H1 (cell line): ENCODE results near the gene COQ5. TPM values are rescaled to one million over a fixed set of nuclear protein-coding genes. Genes with fewer than 3 reads are reported as not detected.

ENCODE experiments used
- CTCF ChIA-PET: fragments of 300-600 bp; sonication (Branson Sonifier 250); formaldehyde crosslinking; loops from one replicate; lab custom pipeline; 2021; ENCODE audit not compliant: partially characterized antibody; lab: Charles Lee
- POLR2A ChIA-PET: fragments of 300-600 bp; sonication (Branson Sonifier 250); formaldehyde crosslinking; loops from one replicate; lab custom pipeline; 2021; ENCODE audit warnings: inconsistent platforms; ENCODE audit not compliant: partially characterized antibody; lab: Charles Lee
- DNase-seq, 2 experiments: peaks; one replicate each; pipeline versions ENCODE4 v3.0.0 to v3.0.0-alpha.2; 2010 to 2022; ENCODE audit warnings: low spot score in 2 of 2, low read depth in 1 of 2, mixed read lengths in 1 of 2
- FAIRE-seq: peaks from 2 replicates; lab custom pipeline; 2011; peaks lifted over from hg19 to GRCh38; lab: Jason Lieb, UNC
- H2AFZ ChIP-seq: 2 replicates; pipeline ENCODE4 v1.8.1; 2012; ENCODE audit warnings: low read length, inconsistent platforms
- H2AK5ac ChIP-seq: 2 replicates; pipeline ENCODE4 v1.6.1; 2013; ENCODE audit warnings: low read depth, low read length
- H2BK120ac ChIP-seq: replicated peaks from 2 replicates; pipeline ENCODE3; 2013; ENCODE audit warnings: low read depth, low read length, inconsistent platforms
- H2BK12ac ChIP-seq: 2 replicates; pipeline ENCODE4 v1.6.1; 2013; ENCODE audit warnings: low read depth, low read length
- H2BK15ac ChIP-seq: 2 replicates; pipeline ENCODE4 v1.6.1; 2013; ENCODE audit warnings: low read length
- H2BK20ac ChIP-seq: 2 replicates; pipeline ENCODE4 v1.6.1; 2013; ENCODE audit warnings: low read length
- H2BK5ac ChIP-seq: 2 replicates; pipeline ENCODE4 v1.6.1; 2013; ENCODE audit warnings: low read depth, low read length
- H3K14ac ChIP-seq: 2 replicates; pipeline ENCODE4 v1.6.1; 2013; ENCODE audit warnings: inconsistent platforms; ENCODE audit not compliant: insufficient read length
- H3K18ac ChIP-seq: 2 replicates; pipeline ENCODE4 v1.6.1; 2013; ENCODE audit warnings: low read length; ENCODE audit errors: extremely low read depth
- H3K23ac ChIP-seq: 2 replicates; pipeline ENCODE4 v1.6.1; 2013; ENCODE audit warnings: inconsistent platforms; ENCODE audit not compliant: insufficient read length
- H3K23me2 ChIP-seq: 2 replicates; pipeline ENCODE4 v1.6.1; 2013; ENCODE audit warnings: low read depth, low read length
- H3K27ac ChIP-seq: 2 replicates; pipeline ENCODE4 v1.6.1; 2011; ENCODE audit warnings: low read depth, low read length, inconsistent platforms
- H3K27me3 ChIP-seq, 4 experiments: replicated peaks in 1 of 4; 1 replicate in 1 of 4; 2 replicates in 3 of 4; pipeline versions ENCODE4 v1.6.1 to v1.8.1; 2011 to 2013; ENCODE audit warnings: low read length in 3 of 4, mild to moderate bottlenecking in 3 of 4, inconsistent platforms in 2 of 4, mixed read lengths in 2 of 4, moderate library complexity in 1 of 4; ENCODE audit not compliant: control insufficient read depth in 3 of 4, insufficient read depth in 3 of 4; ENCODE audit errors: extremely low read depth in 1 of 4
- H3K36me3 ChIP-seq, 4 experiments: 2 replicates each; pipeline versions ENCODE4 v1.6.1 to v1.8.1; 2011 to 2013; ENCODE audit warnings: mild to moderate bottlenecking in 4 of 4, low read length in 3 of 4, moderate library complexity in 2 of 4, control low read depth in 1 of 4, inconsistent platforms in 1 of 4; ENCODE audit not compliant: insufficient read depth in 4 of 4, control insufficient read depth in 2 of 4
- H3K4ac ChIP-seq: replicated peaks from 2 replicates; pipeline ENCODE3; 2013; ENCODE audit warnings: low read length, low read depth, mixed read lengths, inconsistent platforms; ENCODE audit not compliant: insufficient read length
- H3K4me1 ChIP-seq, 4 experiments: replicated peaks in 1 of 4; 1 replicate in 1 of 4; 2 replicates in 3 of 4; pipeline versions ENCODE4 v1.6.1 to v1.8.1; 2011 to 2013; ENCODE audit warnings: low read length in 3 of 4, inconsistent platforms in 2 of 4, mixed read lengths in 1 of 4; ENCODE audit not compliant: insufficient read depth in 4 of 4, control insufficient read depth in 3 of 4
- H3K4me2 ChIP-seq, 2 experiments: 2 replicates each; pipeline versions ENCODE4 v1.6.1 to v1.8.1; 2011 to 2013; ENCODE audit warnings: low read depth in 2 of 2, low read length in 2 of 2, control low read depth in 1 of 2, inconsistent platforms in 1 of 2, mild to moderate bottlenecking in 1 of 2; ENCODE audit not compliant: insufficient read depth in 1 of 2
- H3K4me3 ChIP-seq, 4 experiments: fragments of 200-600, 300-600 bp in 1 of 4; sonication (generic), shearing (Covaris generic), sonication (Bioruptor Twin) in 1 of 4; 2 replicates each; pipeline versions ENCODE4 v1.5.1 to v1.8.1; 2011 to 2016; ENCODE audit warnings: low read length in 4 of 4, low read depth in 3 of 4, control low read depth in 2 of 4, inconsistent platforms in 2 of 4, mild to moderate bottlenecking in 2 of 4, mixed read lengths in 1 of 4, moderate library complexity in 1 of 4; ENCODE audit not compliant: insufficient read depth in 2 of 4; ENCODE audit errors: extremely low read depth in 1 of 4
- H3K56ac ChIP-seq: replicated peaks from 2 replicates; pipeline ENCODE3; 2013; ENCODE audit warnings: low read depth, mild to moderate bottlenecking, mixed read lengths, low read length, inconsistent platforms; ENCODE audit not compliant: insufficient read length
- H3K79me1 ChIP-seq: 2 replicates; pipeline ENCODE4 v1.6.1; 2013; ENCODE audit warnings: low read depth, low read length, control low read depth
- H3K79me2 ChIP-seq, 2 experiments: 2 replicates each; pipeline versions ENCODE4 v1.6.1 to v1.8.1; 2012 to 2013; ENCODE audit warnings: low read length in 2 of 2, mild to moderate bottlenecking in 2 of 2, inconsistent platforms in 1 of 2; ENCODE audit not compliant: insufficient read depth in 2 of 2, control insufficient read depth in 1 of 2
- H3K9ac ChIP-seq, 4 experiments: replicated peaks in 1 of 4; 1 replicate in 1 of 4; 2 replicates in 3 of 4; pipeline versions ENCODE4 v1.6.1 to v1.8.1; 2011 to 2013; ENCODE audit warnings: low read depth in 3 of 4, low read length in 3 of 4, control low read depth in 2 of 4, mild to moderate bottlenecking in 2 of 4, moderate library complexity in 2 of 4, inconsistent platforms in 1 of 4; ENCODE audit errors: extremely low read depth in 1 of 4
- H3K9me3 ChIP-seq, 2 experiments: 2 replicates each; pipeline versions ENCODE4 v1.6.1 to v1.8.1; 2012 to 2013; ENCODE audit warnings: mild to moderate bottlenecking in 2 of 2, moderate library complexity in 2 of 2, control low read depth in 1 of 2, inconsistent platforms in 1 of 2, low read depth in 1 of 2, low read length in 1 of 2, mixed read lengths in 1 of 2; ENCODE audit not compliant: insufficient read depth in 2 of 2
- H4K20me1 ChIP-seq, 2 experiments: replicated peaks in 1 of 2; 2 replicates each; pipeline versions ENCODE3 to v1.8.1; 2011 to 2013; ENCODE audit warnings: inconsistent platforms in 2 of 2, low read length in 2 of 2, mild to moderate bottlenecking in 1 of 2; ENCODE audit not compliant: insufficient read depth in 2 of 2, control insufficient read depth in 1 of 2
- H4K5ac ChIP-seq: 2 replicates; pipeline ENCODE4 v1.6.1; 2013; ENCODE audit warnings: low read length, low read depth, mixed read lengths, inconsistent platforms; ENCODE audit not compliant: insufficient read length
- H4K8ac ChIP-seq: 2 replicates; pipeline ENCODE4 v1.8.0; 2013; ENCODE audit warnings: mild to moderate bottlenecking, moderate library complexity, low read length, inconsistent platforms; ENCODE audit not compliant: insufficient read depth; ENCODE audit errors: extremely low read depth
- H4K91ac ChIP-seq: replicated peaks from 2 replicates; pipeline ENCODE3; 2013; ENCODE audit warnings: low read length, mixed read lengths, inconsistent platforms; ENCODE audit not compliant: insufficient read length
- ATF2 ChIP-seq: IDR thresholded peaks from 2 replicates; pipeline ENCODE4 v1.6.1; 2012; ENCODE audit warnings: low read length, inconsistent platforms
- BCL11A ChIP-seq, 2 experiments: IDR thresholded peaks; one replicate each; pipeline ENCODE4 v1.6.1; 2011; ENCODE audit warnings: low read depth in 2 of 2, low read length in 2 of 2, mild to moderate bottlenecking in 2 of 2
- CHD1 ChIP-seq: IDR thresholded peaks from 2 replicates; pipeline ENCODE4 v1.6.1; 2012; ENCODE audit warnings: low read depth, low read length, improper control_type of control experiment
- GABPA ChIP-seq: IDR thresholded peaks from 2 replicates; pipeline ENCODE4 v1.6.1; 2011; ENCODE audit warnings: mild to moderate bottlenecking, low read length, moderate library complexity, borderline replicate concordance; ENCODE audit not compliant: insufficient read depth
- SIRT6 ChIP-seq: IDR thresholded peaks from one replicate; pipeline ENCODE4 v1.7.1; 2012; ENCODE audit warnings: low read length, inconsistent platforms
- SIX5 ChIP-seq: IDR thresholded peaks from 2 replicates; pipeline ENCODE4 v1.6.1; 2011; ENCODE audit warnings: mild to moderate bottlenecking, low read depth, low read length
- SRF ChIP-seq: IDR thresholded peaks from 2 replicates; pipeline ENCODE4 v1.6.1; 2011; ENCODE audit warnings: mild to moderate bottlenecking, low read depth, low read length, moderate library complexity
- ZNF274 ChIP-seq: IDR thresholded peaks from 2 replicates; pipeline ENCODE4 v1.7.0; 2012; ENCODE audit warnings: low read length, borderline replicate concordance; ENCODE audit errors: extremely low read depth
- WGBS, 2 experiments: shearing (Covaris generic) in 1 of 2; methylation state at CpG; one replicate each; pipeline versions ENCODE4 v1.1.6 to v1.1.7; 2013 to 2015; ENCODE audit warnings: low lambda C conversion rate in 2 of 2, mixed read lengths in 2 of 2, inconsistent platforms in 1 of 2, low coverage in 1 of 2, missing lambda C conversion rate in 1 of 2; ENCODE audit not compliant: insufficient replicate concordance in 2 of 2, insufficient coverage in 1 of 2, insufficient read length in 1 of 2; ENCODE audit errors: extremely low coverage in 1 of 2, missing lambda C conversion rate in 1 of 2; 5-methylcytosine and 5-hydroxymethylcytosine counted together
- polyA plus RNA-seq, 7 experiments: library from polyadenylated mRNA; depleted of rRNA in 3 of 7; stranded (reverse) in 5 of 7; unstranded in 2 of 7; fragments of >200 nt in 5 of 7; fragments of 200-250 nt in 2 of 7; gene quantifications; 1 replicate in 5 of 7; 2 replicates in 1 of 7; 4 replicates in 1 of 7; pipeline versions ENCODE4 v1.2.1 to v1.2.3, GENCODE V29; 2011 to 2013; ENCODE audit warnings: missing spikeins in 2 of 7, mixed read lengths in 2 of 7
- total RNA-seq: library from RNA; stranded (reverse); fragmentation: NEBNext Ultra II Directional; extraction: Animal tissue kit (Norgen Biotek cat#: 25700); gene quantifications from 2 replicates; pipeline ENCODE4 v1.2.1, GENCODE V29; 2021

The COQ5 gene
- total and polyA plus RNA-seq, 2 of the 8 experiments (the other 6 are each of a cell fraction or from before 2014, with no cell fraction given) = 35.1 to 35.8 TPM

GRCh38 chr12:120540445-120540844 is 11.5 kb upstream of the COQ5 start:
- Histone ChIP-seq H2AK5ac (no peak overlapping the region), H3K23me2 (no peaks in the 10 kb centered on the region), H2BK15ac (no peak overlapping the region), H2BK120ac (no peak overlapping the region), H3K9ac (no peak overlapping the region), H3K14ac (no peak overlapping the region), H4K5ac (no peak overlapping the region), H3K4me2 (no peak overlapping the region), H3K4me1 (peaks cover 1 to 6% (median 5%) of the 10 kb centered on the region in 4 experiments; a peak in 3 of 7 replicates), H3K23ac (no peak overlapping the region), H4K20me1 (peaks cover 15 to 22% of the 10 kb centered on the region in 2 experiments), H2BK20ac (no peak overlapping the region), H3K79me1 (peaks cover 4% of the 10 kb centered on the region), H3K27ac (no peak overlapping the region), H3K4me3 (no peak overlapping the region), H3K56ac (no peak overlapping the region), H4K91ac (no peak overlapping the region), H3K9me3 (no peaks in the 10 kb centered on the region), H3K18ac (no peak overlapping the region), H2BK5ac (no peak overlapping the region), H2BK12ac (no peak overlapping the region), H3K36me3 (peaks cover 0 to 19% (median 2%) of the 10 kb centered on the region in 4 experiments; a peak in 2 of 8 replicates), H2AFZ (no peak overlapping the region), H4K8ac (no peak overlapping the region), H3K79me2 (peaks cover 26 to 92% of the 10 kb centered on the region in 2 experiments), H3K4ac (no peak overlapping the region), H3K27me3 (no peaks in the 10 kb centered on the region)
- 85% methylated on average over 3 of the region's 3 CpGs; no CpG with 5 or more reads in 1 of the 2 experiments for WGBS, 2 experiments
- ChIA-PET POLR2A (interaction anchor here (1.3 kb wide), 1 partner anchor 79 kb away, joined by 3 read pairs; no protein-coding TSS in a partner anchor), CTCF (interaction anchor here (1.1 to 1.7 kb wide), 2 partner anchors 42 to 83 kb away, joined by 3 to 4 read pairs; no protein-coding TSS in a partner anchor)
- FAIRE-seq = no peak
- DNase-seq = no peak
- no peak for TF ChIP-seq GABPA
- no peak for TF ChIP-seq BCL11A (IDR thresholded peaks at IDR 0.05; ENCODE audit: low read depth in 2 of 2, low read length in 2 of 2)
- no peak for TF ChIP-seq SIX5
- no peak for TF ChIP-seq ATF2
- TF ChIP-seq SRF = no peak
- no peak for TF ChIP-seq CHD1
- TF ChIP-seq ZNF274 = no peak
- TF ChIP-seq SIRT6 = no peak
